Endothelial cell of umbilical vein (primary cell): ENCODE data around the gene SFT2D2. TPM values are rescaled to one million over a fixed set of nuclear protein-coding genes. Genes with fewer than 3 reads are reported as not detected.

Source experiments
- BruUV-seq: library from RNA; stranded (reverse); fragments of 400-500 nt; replicated peaks from 2 replicates; lab custom pipeline; 2021; lab: Mats Ljungman, UMichigan
- CTCF ChIA-PET: fragments of 300-600, 350-600 bp; sonication (Branson Sonifier 250); formaldehyde crosslinking; loops from one replicate; lab custom pipeline; 2021; ENCODE audit warnings: antibody characterized with exemption, inconsistent platforms; lab: Charles Lee
- POLR2A ChIA-PET: fragments of 300-600, 350-600 bp; sonication (Branson Sonifier 250); formaldehyde crosslinking; loops from one replicate; lab custom pipeline; 2021; ENCODE audit warnings: antibody characterized with exemption, inconsistent platforms; lab: Charles Lee
- DNase-seq: peaks from one replicate; pipeline ENCODE4 v3.0.0-alpha.2; 2011; ENCODE audit warnings: low read depth, low spot score
- FAIRE-seq: peaks from 2 replicates; lab custom pipeline; 2011; peaks lifted over from hg19 to GRCh38; lab: Jason Lieb, UNC
- H2AFZ ChIP-seq: 2 replicates; pipeline ENCODE4 v1.6.0; 2012; ENCODE audit warnings: low read depth, low read length, control low read depth, inconsistent platforms
- H3K27ac ChIP-seq: 2 replicates; pipeline ENCODE4 v1.5.1; 2011; ENCODE audit warnings: low read depth, mild to moderate bottlenecking, control low read depth, low read length, moderate library complexity; ENCODE audit not compliant: insufficient read depth
- H3K27me3 ChIP-seq, 2 experiments: 2 replicates each; pipeline versions ENCODE4 v1.6.0 to v1.6.1; 2011; ENCODE audit warnings: low read length in 2 of 2, mixed read lengths in 1 of 2; ENCODE audit not compliant: control insufficient read depth in 2 of 2, insufficient read depth in 2 of 2
- H3K36me3 ChIP-seq, 2 experiments: 2 replicates in 1 of 2; 3 replicates in 1 of 2; pipeline ENCODE4 v1.5.1; 2011; ENCODE audit warnings: low read length in 2 of 2, mild to moderate bottlenecking in 1 of 2, moderate library complexity in 1 of 2; ENCODE audit not compliant: control insufficient read depth in 2 of 2, insufficient read depth in 2 of 2; ENCODE audit errors: extremely low read depth in 1 of 2
- H3K4me1 ChIP-seq: 3 replicates; pipeline ENCODE4 v1.5.1; 2011; ENCODE audit warnings: mild to moderate bottlenecking, low read length; ENCODE audit not compliant: control insufficient read depth, insufficient read depth; ENCODE audit errors: extremely low read depth
- H3K4me2 ChIP-seq: 2 replicates; pipeline ENCODE4 v1.6.1; 2011; ENCODE audit warnings: low read length, control low read depth, mixed read lengths; ENCODE audit not compliant: insufficient read depth
- H3K4me3 ChIP-seq, 3 experiments: fragments of 200-600 bp in 1 of 3; sonication (generic), shearing (Covaris generic) in 1 of 3; replicated peaks in 1 of 3; 2 replicates each; pipeline ENCODE4 v1.5.1; 2011 to 2016; ENCODE audit warnings: control low read depth in 3 of 3, low read length in 3 of 3, mild to moderate bottlenecking in 2 of 3, inconsistent platforms in 1 of 3, low read depth in 1 of 3, moderate library complexity in 1 of 3; ENCODE audit not compliant: insufficient read depth in 1 of 3
- H3K79me2 ChIP-seq: 2 replicates; pipeline ENCODE4 v1.6.0; 2012; ENCODE audit warnings: low read length, inconsistent platforms; ENCODE audit not compliant: control insufficient read depth, insufficient read depth
- H3K9ac ChIP-seq: replicated peaks from 2 replicates; pipeline ENCODE3; 2011; ENCODE audit warnings: low read length, control low read depth; ENCODE audit not compliant: insufficient read depth; ENCODE audit errors: extremely low read depth
- H3K9me1 ChIP-seq: replicated peaks from 3 replicates; pipeline ENCODE4 v1.6.0; 2011; ENCODE audit warnings: mild to moderate bottlenecking, low read length; ENCODE audit not compliant: control insufficient read depth, insufficient read depth; ENCODE audit errors: extremely low read depth
- H3K9me3 ChIP-seq: replicated peaks from 2 replicates; pipeline ENCODE4 v1.5.1; 2012; ENCODE audit warnings: low read length, inconsistent platforms; ENCODE audit not compliant: control insufficient read depth, insufficient read depth
- H4K20me1 ChIP-seq: replicated peaks from 2 replicates; pipeline ENCODE3; 2011; ENCODE audit warnings: mild to moderate bottlenecking, low read length; ENCODE audit not compliant: control insufficient read depth, insufficient read depth; ENCODE audit errors: extremely low read depth
- EZH2 ChIP-seq: IDR thresholded peaks from 2 replicates; pipeline ENCODE4 v1.6.1; 2012; ENCODE audit warnings: borderline replicate concordance, low read depth, mild to moderate bottlenecking, moderate library complexity, low read length, inconsistent platforms; ENCODE audit not compliant: severe bottlenecking
- FOS ChIP-seq: IDR thresholded peaks from 2 replicates; pipeline ENCODE4 v1.6.1; 2011; ENCODE audit warnings: mild to moderate bottlenecking, low read length, moderate library complexity, borderline replicate concordance; ENCODE audit not compliant: insufficient read depth
- GATA2 ChIP-seq: IDR thresholded peaks from 2 replicates; pipeline ENCODE4 v1.7.0; 2011; ENCODE audit warnings: low read depth, mild to moderate bottlenecking, moderate library complexity, mixed read lengths, low read length; ENCODE audit not compliant: insufficient read length, insufficient read depth
- JUN ChIP-seq: IDR thresholded peaks from 2 replicates; pipeline ENCODE4 v1.6.1; 2011; ENCODE audit warnings: borderline replicate concordance, low read depth; ENCODE audit not compliant: insufficient read length, insufficient read depth
- MYC ChIP-seq: IDR thresholded peaks from one replicate; pipeline ENCODE4 v1.6.1; 2011; ENCODE audit warnings: mild to moderate bottlenecking, low read depth, low read length
- POLR2A ChIP-seq: IDR thresholded peaks from 2 replicates; pipeline ENCODE4 v1.6.1; 2012; ENCODE audit warnings: low read depth, mild to moderate bottlenecking, control low read depth, low read length
- POLR2AphosphoS5 ChIP-seq: IDR thresholded peaks from 2 replicates; pipeline ENCODE4 v1.6.1; 2012; ENCODE audit warnings: low read depth, mild to moderate bottlenecking, control low read depth, low read length, moderate library complexity; ENCODE audit not compliant: insufficient read depth
- dilution Hi-C: fragments of 300-500 bp; cut with MboI; formaldehyde crosslinking; loops from one replicate; pipeline ENCODE4 v1.15.0; 2019; ENCODE audit warnings: low sequenced_read_pairs; ENCODE audit not compliant: extremely low pct_ligation_motif_present
- intact Hi-C: fragments of 100-400 bp; cut with micrococcal nuclease; formaldehyde crosslinking; loops from one replicate; pipeline ENCODE4 v1.10.0; 2022
- polyA plus RNA-seq, 4 experiments: library from polyadenylated mRNA; depleted of rRNA in 3 of 4; stranded (reverse) in 3 of 4; unstranded in 1 of 4; fragments of >200 nt; gene quantifications; 2 replicates each; pipeline versions ENCODE4 v1.2.1 to v1.2.3, GENCODE V29; 2011 to 2012; ENCODE audit warnings: missing spikeins in 1 of 4
- total RNA-seq: library from RNA; stranded (reverse); gene quantifications from 2 replicates; pipeline ENCODE4 v1.2.3, GENCODE V29; 2021
- TF ChIP-seq, protein P1 (sequence below), 2 donors: IDR thresholded peaks; 1 replicate in 1 of 2; 2 replicates in 1 of 2; pipeline ENCODE4 v1.5.1; 2011; ENCODE audit warnings: low read length in 2 of 2, mild to moderate bottlenecking in 2 of 2, moderate library complexity in 2 of 2, control low read depth in 1 of 2, inconsistent platforms in 1 of 2, low read depth in 1 of 2; ENCODE audit not compliant: insufficient read depth in 1 of 2; ENCODE audit errors: extremely low read depth in 1 of 2
- TF ChIP-seq, protein P2 (sequence below): IDR thresholded peaks from 2 replicates; pipeline ENCODE4 v1.6.1; 2011; ENCODE audit not compliant: insufficient read depth, insufficient read length

The SFT2D2 gene
- total and polyA plus RNA-seq, 2 donors (not counting 3 experiments of a cell fraction or from before 2014, with no cell fraction given), result 16.7 to 68.1 TPM

DNA sequence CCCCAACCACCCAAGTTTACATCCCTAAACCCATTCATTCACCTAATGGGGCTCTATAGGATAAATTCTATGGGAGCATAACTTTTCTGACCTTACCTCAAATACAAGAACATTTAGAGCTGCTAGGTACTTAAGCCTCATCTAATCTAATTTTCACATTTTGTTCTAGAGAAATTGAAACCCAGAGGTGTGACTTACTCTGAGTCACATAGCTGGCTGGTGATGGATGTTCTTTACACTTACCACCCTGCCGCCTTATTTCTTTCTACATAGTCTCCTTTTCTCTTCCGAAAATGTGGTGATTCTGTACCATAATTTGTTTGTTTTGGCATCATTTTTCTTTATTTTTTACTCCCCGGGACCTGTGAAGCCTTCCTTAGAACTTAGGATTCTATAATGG, 26.7 kb upstream of the SFT2D2 start:
- no peak overlapping the region for H2AFZ ChIP-seq
- CTCF ChIA-PET, result no interaction called here
- H3K9me3 ChIP-seq, result no peaks in the 10 kb centered on the region
- intact Hi-C loops, result no loop called here
- DNase-seq, result no peak
- no peaks in the 10 kb centered on the region for H3K79me2 ChIP-seq
- no peaks in the 10 kb centered on the region for H3K27me3 ChIP-seq
- H4K20me1 ChIP-seq, result no peaks in the 10 kb centered on the region
- dilution Hi-C loops, result no loop called here
- TF ChIP-seq, protein P1, sequence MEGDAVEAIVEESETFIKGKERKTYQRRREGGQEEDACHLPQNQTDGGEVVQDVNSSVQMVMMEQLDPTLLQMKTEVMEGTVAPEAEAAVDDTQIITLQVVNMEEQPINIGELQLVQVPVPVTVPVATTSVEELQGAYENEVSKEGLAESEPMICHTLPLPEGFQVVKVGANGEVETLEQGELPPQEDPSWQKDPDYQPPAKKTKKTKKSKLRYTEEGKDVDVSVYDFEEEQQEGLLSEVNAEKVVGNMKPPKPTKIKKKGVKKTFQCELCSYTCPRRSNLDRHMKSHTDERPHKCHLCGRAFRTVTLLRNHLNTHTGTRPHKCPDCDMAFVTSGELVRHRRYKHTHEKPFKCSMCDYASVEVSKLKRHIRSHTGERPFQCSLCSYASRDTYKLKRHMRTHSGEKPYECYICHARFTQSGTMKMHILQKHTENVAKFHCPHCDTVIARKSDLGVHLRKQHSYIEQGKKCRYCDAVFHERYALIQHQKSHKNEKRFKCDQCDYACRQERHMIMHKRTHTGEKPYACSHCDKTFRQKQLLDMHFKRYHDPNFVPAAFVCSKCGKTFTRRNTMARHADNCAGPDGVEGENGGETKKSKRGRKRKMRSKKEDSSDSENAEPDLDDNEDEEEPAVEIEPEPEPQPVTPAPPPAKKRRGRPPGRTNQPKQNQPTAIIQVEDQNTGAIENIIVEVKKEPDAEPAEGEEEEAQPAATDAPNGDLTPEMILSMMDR (IDR thresholded peaks at IDR 0.05; ENCODE audit: extremely low read depth in 1 of 2, insufficient read depth in 1 of 2, low read depth in 1 of 2, low read length in 2 of 2), result no peak
- TF ChIP-seq EZH2 (no peak), FOS (no peak), MYC (no peak), POLR2AphosphoS5 (no peak), GATA2 (no peak), POLR2A (no peak), JUN (no peak)
- TF ChIP-seq, protein P2, sequence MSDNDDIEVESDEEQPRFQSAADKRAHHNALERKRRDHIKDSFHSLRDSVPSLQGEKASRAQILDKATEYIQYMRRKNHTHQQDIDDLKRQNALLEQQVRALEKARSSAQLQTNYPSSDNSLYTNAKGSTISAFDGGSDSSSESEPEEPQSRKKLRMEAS, result no peak
- peaks cover 5 to 8% of the 10 kb centered on the region in 2 experiments for H3K36me3 ChIP-seq
- H3K9me1 ChIP-seq, result no peaks in the 10 kb centered on the region
- POLR2A ChIA-PET, result no interaction called here
- H3K9ac ChIP-seq, result no peak overlapping the region
- no peak overlapping the region for H3K4me2 ChIP-seq
- H3K4me3 ChIP-seq, result no peak overlapping the region
- no peak for FAIRE-seq
- no TSS peak for BruUV-seq
- no peaks in the 10 kb centered on the region for H3K4me1 ChIP-seq
- H3K27ac ChIP-seq, result no peak overlapping the region
